ENCODE measurements around the gene WNT1. TPM values are rescaled to one million over a fixed set of nuclear protein-coding genes. Genes with fewer than 3 reads are reported as not detected.
A peak's percentile ranks its signal among the peaks of the same experiment; 100 is the strongest.

Gene WNT1
- polyA plus RNA-seq, 1 experiment: not detected

DNA sequence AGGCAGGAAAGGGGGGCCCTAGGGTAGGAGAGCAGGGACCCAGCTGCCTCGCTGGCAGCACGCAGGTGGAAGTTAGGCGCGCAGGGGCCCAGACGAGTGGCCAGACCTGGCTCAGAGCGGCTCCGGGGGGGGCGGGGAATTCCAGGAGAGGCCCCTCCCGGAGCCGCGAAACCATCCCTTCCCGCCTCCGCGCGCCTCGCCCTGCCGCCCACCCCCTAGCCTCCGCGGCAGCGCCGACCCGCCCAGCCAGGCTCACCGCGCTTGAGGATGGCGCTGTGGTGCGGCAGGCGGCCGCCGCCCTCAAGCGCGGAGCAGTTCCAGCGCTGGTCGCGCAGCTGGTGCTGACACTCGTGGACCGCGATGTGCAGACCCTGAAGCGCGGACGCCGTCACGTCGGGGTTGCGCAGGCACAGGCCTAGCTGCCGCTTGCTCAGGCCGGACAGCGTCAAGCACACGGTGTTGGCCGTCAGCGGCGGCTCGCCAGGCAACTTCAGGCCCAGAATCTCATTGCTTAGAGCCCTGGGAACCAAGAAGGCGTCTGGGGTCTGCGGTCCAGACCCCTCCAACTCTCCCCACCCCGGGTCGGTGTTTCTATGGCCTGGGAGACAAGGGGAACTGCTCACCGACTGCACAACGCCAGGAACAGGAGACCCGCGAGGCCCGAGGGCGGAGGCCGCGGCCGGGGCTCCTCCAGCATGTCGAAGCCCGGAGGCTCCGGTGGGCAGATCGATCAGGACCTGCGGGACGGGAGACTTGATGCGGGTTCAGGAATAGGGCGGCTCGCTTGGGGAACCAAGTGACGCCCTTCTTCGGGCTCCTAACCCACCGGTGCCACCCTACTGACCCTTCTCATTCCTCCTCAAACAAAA lies 8.1 kb upstream of the WNT1 start:
- DNase-seq (ENCODE audit: low read depth): no peak
- Histone ChIP-seq H3K36me3 (ENCODE audit: control insufficient read depth, insufficient read depth, low read length) (no peaks in the 10 kb centered on the region), H3K27me3 (ENCODE audit: control insufficient read depth, insufficient read depth, low read length) (peaks cover 14% of the 10 kb centered on the region), H3K4me3 (ENCODE audit: low read depth, low read length) (no peak overlapping the region)
- POLR2A ChIA-PET: no interaction called here
- no peak for TF ChIP-seq CTCF (IDR thresholded peaks at IDR 0.05; ENCODE audit: insufficient read depth, low read depth, low read length)
- CTCF ChIA-PET: interaction anchor here (1.2 to 30.1 kb wide), 4 partner anchors 7 to 24 kb away, joined by 3 to 757 read pairs (median 48); partner anchors contain the start of genes ARF3, DDN and WNT1

DNA sequence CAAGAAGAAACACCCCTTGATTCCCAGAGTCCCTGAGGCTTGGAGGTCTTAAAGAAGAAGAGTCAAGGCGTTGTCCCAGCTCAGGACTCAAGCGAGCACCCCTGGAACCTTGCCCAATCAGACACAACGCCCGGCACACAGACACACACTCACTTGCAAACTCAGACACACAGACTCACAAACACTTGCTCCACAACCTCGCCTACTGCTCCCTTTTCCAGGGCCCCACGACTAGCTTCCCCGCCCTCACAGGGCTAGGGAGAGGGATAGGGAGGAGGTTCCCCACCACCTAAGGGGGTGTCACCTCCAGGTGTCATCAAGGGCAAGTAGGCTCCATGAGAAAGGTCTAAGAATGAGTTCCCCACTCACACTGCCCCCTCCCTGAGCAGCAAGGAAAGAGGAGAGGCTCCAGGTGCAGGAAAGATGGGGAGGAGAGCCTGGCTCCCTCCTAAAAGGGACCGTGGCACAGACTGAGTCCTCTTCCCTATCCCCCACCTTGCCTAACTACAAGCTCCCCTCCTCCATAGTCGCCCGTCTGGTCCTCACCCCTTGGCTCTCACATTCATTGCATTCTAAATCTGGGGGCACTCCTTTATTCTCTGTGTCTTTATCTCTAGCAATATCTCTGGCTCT lies 7.3 kb upstream of the WNT1 start:
- CTCF ChIA-PET: interaction anchor here (1.0 to 30.1 kb wide), 4 partner anchors 23 to 118 kb away, joined by 3 to 757 read pairs (median 4); partner anchors contain the start of gene DDN
- POLR2A ChIA-PET: interaction anchor here (0.7 kb wide), 1 partner anchor 17 kb away, joined by 9 read pairs; no protein-coding TSS in a partner anchor
- Histone ChIP-seq H3K4me3 (ENCODE audit: low read depth, low read length) (no peak overlapping the region), H3K27me3 (ENCODE audit: control insufficient read depth, insufficient read depth, low read length) (peaks cover 12% of the 10 kb centered on the region), H3K36me3 (ENCODE audit: control insufficient read depth, insufficient read depth, low read length) (no peaks in the 10 kb centered on the region)
- no peak for DNase-seq (ENCODE audit: low read depth)
- no peak for TF ChIP-seq CTCF (IDR thresholded peaks at IDR 0.05; ENCODE audit: insufficient read depth, low read depth, low read length)

DNA sequence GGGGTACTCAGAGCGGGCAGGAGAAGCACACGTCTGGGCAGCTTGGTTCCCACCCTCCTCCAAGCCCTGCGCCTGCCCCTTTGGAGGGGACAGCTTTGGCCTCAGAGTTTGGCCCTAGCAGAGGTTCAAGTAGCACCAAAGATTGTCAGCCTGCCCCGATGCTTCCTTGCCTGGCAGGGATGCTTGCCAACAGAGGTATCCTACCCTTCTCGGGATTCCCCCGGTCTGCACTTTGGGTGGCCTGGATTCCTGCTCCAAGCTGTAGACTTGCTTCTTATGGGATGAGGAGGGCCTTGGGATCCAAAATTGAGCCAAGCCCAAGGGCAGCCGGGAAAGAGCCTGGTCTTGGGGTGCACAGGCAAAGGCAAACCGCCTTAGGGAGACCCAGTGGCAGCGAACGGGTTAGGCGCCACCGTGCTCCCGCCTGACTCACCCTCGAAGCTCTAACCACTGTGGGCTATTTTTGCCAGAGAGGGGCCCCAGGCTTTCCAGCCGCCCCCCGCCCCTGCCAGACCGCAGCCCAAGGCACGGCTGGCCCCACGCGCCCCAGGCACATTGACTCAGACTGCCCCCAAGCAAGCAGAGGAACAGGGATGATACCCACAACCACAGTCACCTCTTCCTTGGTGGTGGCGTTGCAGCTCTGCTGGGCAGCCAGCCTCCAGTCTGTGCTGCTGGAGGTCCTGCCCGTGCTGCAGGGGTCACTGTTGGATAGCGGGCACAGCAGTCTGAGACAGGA lies 5.7 kb upstream of the WNT1 start:
- Histone ChIP-seq H3K36me3 (ENCODE audit: control insufficient read depth, insufficient read depth, low read length) (no peaks in the 10 kb centered on the region), H3K4me3 (ENCODE audit: low read depth, low read length) (no peak overlapping the region), H3K27me3 (ENCODE audit: control insufficient read depth, insufficient read depth, low read length) (peaks cover 12% of the 10 kb centered on the region)
- peak; percentile 35; the same call in 1 of the 2 replicates for TF ChIP-seq CTCF (IDR thresholded peaks at IDR 0.05; ENCODE audit: insufficient read depth, low read depth, low read length)
- no peak for DNase-seq (ENCODE audit: low read depth)
- ChIA-PET CTCF (interaction anchor here (0.8 to 30.1 kb wide), 6 partner anchors 8 to 119 kb away, joined by 3 to 757 read pairs (median 4); partner anchors contain the start of genes ARF3 and DDN), POLR2A (no interaction called here)

DNA sequence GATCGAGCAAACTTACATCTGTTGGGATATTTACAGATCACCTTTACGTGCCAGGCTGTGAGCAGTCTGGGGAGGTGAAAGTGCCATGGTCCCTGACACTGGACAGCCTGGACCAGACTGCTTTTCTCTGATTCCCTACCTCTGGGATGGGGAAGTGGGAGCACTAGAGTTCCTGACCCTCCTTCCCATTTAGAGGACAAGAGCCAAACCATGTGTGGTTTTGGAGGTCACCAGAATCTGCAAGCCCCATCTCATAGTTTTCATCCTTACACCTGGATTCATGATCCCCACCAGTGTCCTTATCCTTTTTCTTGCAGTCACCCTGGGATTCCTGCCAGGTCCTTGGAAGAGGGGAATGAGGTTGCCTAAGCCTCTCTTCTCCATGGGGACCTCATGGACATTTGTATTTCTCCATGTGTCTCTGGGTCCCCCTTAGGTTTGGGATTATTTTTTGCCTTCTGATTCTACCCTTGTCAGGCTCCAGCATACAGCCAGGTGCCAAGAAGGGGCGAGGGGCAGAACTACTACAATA lies 5.1 kb upstream of the WNT1 start:
- no peak overlapping the region for H3K4me3 ChIP-seq (ENCODE audit: low read depth, low read length)
- ChIA-PET POLR2A (no interaction called here), CTCF (interaction anchor here (0.8 to 30.1 kb wide), 6 partner anchors 9 to 120 kb away, joined by 3 to 757 read pairs (median 4); partner anchors contain the start of genes ARF3 and DDN)
- no peaks in the 10 kb centered on the region for H3K36me3 ChIP-seq (ENCODE audit: control insufficient read depth, insufficient read depth, low read length)
- no peak for TF ChIP-seq CTCF (IDR thresholded peaks at IDR 0.05; ENCODE audit: insufficient read depth, low read depth, low read length)
- peaks cover 15% of the 10 kb centered on the region for H3K27me3 ChIP-seq (ENCODE audit: control insufficient read depth, insufficient read depth, low read length)
- DNase-seq (ENCODE audit: low read depth): no peak
